Common myeloid progenitor, CD34-positive (primary cell): ENCODE data around the gene PYROXD2.

ENCODE experiments used
- CTCF ChIA-PET: fragments of 350-600 bp; sonication (Branson Sonifier 250); formaldehyde crosslinking; loops from one replicate; lab custom pipeline; 2021; ENCODE audit warnings: antibody characterized with exemption; lab: Charles Lee
- POLR2A ChIA-PET: fragments of 350-600 bp; sonication (Branson Sonifier 250); formaldehyde crosslinking; loops from one replicate; lab custom pipeline; 2021; ENCODE audit warnings: antibody characterized with exemption; lab: Charles Lee
- DNase-seq, 3 donors: peaks; one replicate each; pipeline versions ENCODE4 v3.0.0 to v3.0.0-alpha.2; 2013
- H3K27ac ChIP-seq, 2 experiments: 1 replicate in 1 of 2; 2 replicates in 1 of 2; pipeline ENCODE4 v1.7.0; 2013; ENCODE audit warnings: inconsistent platforms in 2 of 2, low read length in 2 of 2, mild to moderate bottlenecking in 2 of 2, low read depth in 1 of 2, moderate library complexity in 1 of 2; ENCODE audit not compliant: severe bottlenecking in 2 of 2, insufficient read depth in 1 of 2, poor library complexity in 1 of 2
- H3K27me3 ChIP-seq, 5 experiments: replicated peaks in 2 of 5; 1 replicate in 3 of 5; 2 replicates in 2 of 5; pipeline versions ENCODE4 v1.6.1 to v1.7.0; 2013; ENCODE audit warnings: low read length in 4 of 5, mild to moderate bottlenecking in 2 of 5, moderate library complexity in 2 of 5, inconsistent platforms in 1 of 5; ENCODE audit not compliant: insufficient read depth in 5 of 5, control insufficient read depth in 4 of 5
- H3K36me3 ChIP-seq, 4 experiments: 1 replicate in 2 of 4; 2 replicates in 2 of 4; pipeline versions ENCODE4 v1.6.1 to v1.7.0; 2013; ENCODE audit warnings: low read length in 3 of 4, control low read depth in 1 of 4, mild to moderate bottlenecking in 1 of 4; ENCODE audit not compliant: control insufficient read depth in 4 of 4, insufficient read depth in 4 of 4
- H3K4me1 ChIP-seq, 4 experiments: 1 replicate in 3 of 4; 2 replicates in 1 of 4; pipeline versions ENCODE4 v1.6.1 to v1.7.1; 2013; ENCODE audit warnings: low read length in 3 of 4, mild to moderate bottlenecking in 3 of 4, control low read depth in 1 of 4, inconsistent platforms in 1 of 4, moderate library complexity in 1 of 4; ENCODE audit not compliant: control insufficient read depth in 4 of 4, insufficient read depth in 4 of 4; ENCODE audit errors: control extremely low read depth in 1 of 4
- H3K4me3 ChIP-seq, 7 experiments: 1 replicate in 4 of 7; 2 replicates in 3 of 7; pipeline versions ENCODE4 v1.5.1 to v1.7.0; 2013; ENCODE audit warnings: mild to moderate bottlenecking in 7 of 7, low read length in 6 of 7, moderate library complexity in 6 of 7, inconsistent platforms in 2 of 7, low read depth in 2 of 7, control low read depth in 1 of 7; ENCODE audit not compliant: insufficient read depth in 4 of 7, control insufficient read depth in 1 of 7; ENCODE audit errors: extremely low read depth in 1 of 7
- H3K9me3 ChIP-seq, 5 experiments: 1 replicate in 4 of 5; 2 replicates in 1 of 5; pipeline versions ENCODE4 v1.6.1 to v1.7.1; 2013; ENCODE audit warnings: low read length in 4 of 5, mild to moderate bottlenecking in 2 of 5, inconsistent platforms in 1 of 5, low read depth in 1 of 5, moderate library complexity in 1 of 5; ENCODE audit not compliant: control insufficient read depth in 4 of 5, insufficient read depth in 2 of 5; ENCODE audit errors: control extremely low read depth in 1 of 5
- WGBS: methylation state at CpG from one replicate; pipeline ENCODE4 v1.1.5; 2013; ENCODE audit not compliant: insufficient coverage; 5-methylcytosine and 5-hydroxymethylcytosine counted together

The PYROXD2 gene

DNA sequence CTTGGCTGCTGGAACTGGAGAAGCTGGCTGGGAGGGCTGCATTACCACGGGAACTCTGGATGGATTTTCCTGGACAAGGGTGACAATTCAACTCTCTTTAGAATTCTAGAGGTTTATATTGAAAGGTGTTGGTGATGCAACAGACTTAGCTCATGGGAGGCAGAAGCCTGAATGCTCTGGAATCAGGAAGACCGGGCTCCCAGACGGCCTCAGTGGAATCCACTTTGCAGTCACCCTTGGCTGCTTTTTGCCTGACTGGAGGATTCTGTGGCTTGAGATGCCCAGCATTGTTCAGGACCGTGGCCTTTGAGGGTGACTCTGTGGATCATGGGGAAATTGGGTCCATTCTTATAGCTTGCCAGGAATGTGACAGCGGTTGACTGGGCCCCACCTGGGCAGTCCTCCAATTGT, 32.3 kb downstream of the PYROXD2 start:
- H3K27ac ChIP-seq = no peak overlapping the region
- peaks cover 0 to under 1% (median 0%) of the 10 kb centered on the region in 5 experiments for H3K9me3 ChIP-seq
- no peak for DNase-seq
- CTCF ChIA-PET = no interaction called here
- no peaks in the 10 kb centered on the region for H3K4me1 ChIP-seq
- no peaks in the 10 kb centered on the region for H3K27me3 ChIP-seq
- 97% methylated on average over 5 of the region's 5 CpGs for WGBS
- POLR2A ChIA-PET = no interaction called here
- peaks cover 0 to 4% (median 0%) of the 10 kb centered on the region in 4 experiments for H3K36me3 ChIP-seq
- no peak overlapping the region for H3K4me3 ChIP-seq

DNA sequence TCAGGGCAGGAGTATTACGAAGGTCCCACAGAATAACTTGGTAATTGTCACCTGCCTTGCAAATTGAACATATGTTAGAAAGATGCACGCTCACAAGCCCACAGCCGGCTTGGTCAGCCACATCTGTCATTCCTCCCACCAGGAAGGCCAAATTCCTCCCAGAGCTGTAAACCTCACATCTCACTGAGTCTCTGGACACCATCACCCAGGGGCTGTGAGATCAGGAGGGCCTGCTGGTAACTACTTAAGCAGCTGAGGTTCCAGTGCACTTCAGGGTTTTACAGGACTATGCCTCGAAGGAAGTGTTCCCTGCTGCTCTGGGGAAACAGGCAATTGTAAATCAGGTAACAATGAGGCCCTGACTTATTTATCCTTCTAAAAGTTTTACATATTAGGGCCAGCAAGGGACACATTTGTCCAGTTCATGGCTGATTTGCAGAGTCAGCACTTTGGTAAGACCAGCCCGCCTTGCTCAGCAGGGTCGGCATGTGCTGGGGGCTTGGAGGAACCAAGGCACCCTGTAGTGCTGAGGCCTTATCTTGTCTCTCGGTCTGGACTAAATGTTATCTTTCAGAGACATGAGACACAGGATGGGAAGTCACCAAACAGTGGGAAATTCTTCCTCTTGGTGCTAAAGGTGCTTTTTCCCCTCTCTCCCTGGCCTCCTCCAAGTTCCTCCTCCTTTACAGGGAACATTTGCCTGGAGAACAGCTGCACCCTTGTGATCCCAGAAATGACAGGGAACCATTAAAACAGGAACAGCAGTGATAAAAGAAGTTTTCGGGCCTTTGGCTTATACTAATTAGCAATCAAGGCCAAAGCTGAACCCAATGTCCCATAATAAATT, 34.3 kb downstream of the PYROXD2 start:
- no peak overlapping the region for H3K4me3 ChIP-seq
- CTCF ChIA-PET = no interaction called here
- H3K27me3 ChIP-seq = no peaks in the 10 kb centered on the region
- H3K4me1 ChIP-seq = no peaks in the 10 kb centered on the region
- 100% methylated on average over 6 of the region's 8 CpGs for WGBS
- H3K9me3 ChIP-seq = peaks cover 0 to 5% (median 3%) of the 10 kb centered on the region in 5 experiments
- no peak overlapping the region for H3K27ac ChIP-seq
- DNase-seq = no peak
- POLR2A ChIA-PET = no interaction called here
- peaks cover 0 to 4% (median under 1%) of the 10 kb centered on the region in 4 experiments for H3K36me3 ChIP-seq

DNA sequence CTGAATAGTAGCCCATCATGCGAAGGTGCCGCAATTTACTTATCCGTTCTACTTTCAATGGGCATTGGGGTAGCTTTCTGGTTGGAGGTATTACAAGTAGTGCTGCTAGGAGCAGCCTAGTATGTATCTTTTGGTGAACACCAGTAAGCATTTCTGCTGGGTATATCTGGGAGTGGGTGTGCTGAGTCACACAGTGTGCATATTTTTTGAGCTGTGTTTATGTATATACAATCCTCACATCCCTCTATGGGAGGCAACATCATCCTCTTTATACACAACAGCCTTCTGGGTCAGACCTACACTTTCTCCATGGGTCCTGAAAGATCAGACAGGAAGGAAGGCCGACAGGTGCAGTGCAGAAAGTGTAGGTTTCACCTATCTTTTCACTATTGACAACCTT, 36.3 kb downstream of the PYROXD2 start:
- POLR2A ChIA-PET = no interaction called here
- CTCF ChIA-PET = no interaction called here
- no peak overlapping the region for H3K4me3 ChIP-seq
- H3K9me3 ChIP-seq = peaks cover 0 to 5% (median 3%) of the 10 kb centered on the region in 5 experiments
- no peak overlapping the region for H3K27ac ChIP-seq
- DNase-seq = no peak
- H3K36me3 ChIP-seq = peaks cover 0 to 3% (median under 1%) of the 10 kb centered on the region in 4 experiments
- no peaks in the 10 kb centered on the region for H3K4me1 ChIP-seq
- WGBS = 88% methylated on average over 4 of the region's 4 CpGs
- peaks cover 0 to 3% (median 0%) of the 10 kb centered on the region in 5 experiments for H3K27me3 ChIP-seq

DNA sequence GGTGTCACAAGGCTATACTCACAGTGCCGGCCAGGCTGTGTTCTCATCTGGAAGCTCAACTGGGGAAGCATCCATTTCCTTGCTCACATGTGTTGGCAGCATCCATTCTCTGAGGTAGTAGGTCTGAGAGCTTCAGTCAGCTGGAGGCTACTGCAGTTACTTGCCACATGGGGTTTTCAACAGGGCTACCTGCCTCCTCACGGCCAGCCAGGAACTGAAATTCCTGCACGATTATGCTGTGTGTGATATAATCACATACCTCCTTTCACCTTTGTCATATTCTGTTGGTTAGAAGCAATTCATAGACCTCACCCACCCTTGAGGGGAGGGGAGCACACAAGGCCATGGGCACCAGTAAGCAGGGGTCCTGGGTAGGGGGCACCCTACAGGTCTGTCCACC, 37.4 kb downstream of the PYROXD2 start:
- POLR2A ChIA-PET = no interaction called here
- Histone ChIP-seq H3K9me3 (peaks cover 0 to 5% (median 3%) of the 10 kb centered on the region in 5 experiments), H3K27me3 (peaks cover 0 to 4% (median 0%) of the 10 kb centered on the region in 5 experiments), H3K4me3 (no peak overlapping the region), H3K4me1 (no peaks in the 10 kb centered on the region), H3K27ac (no peak overlapping the region), H3K36me3 (peaks cover 0 to 2% (median 0%) of the 10 kb centered on the region in 4 experiments)
- 92% methylated on average over 1 of the region's 3 CpGs for WGBS
- CTCF ChIA-PET = no interaction called here
- no peak for DNase-seq

GRCh38 chr10:98377001-98377400, 38.0 kb downstream of the PYROXD2 start:
- Histone ChIP-seq H3K4me3 (no peak overlapping the region), H3K9me3 (peaks cover 0 to 5% (median 3%) of the 10 kb centered on the region in 5 experiments), H3K27ac (no peak overlapping the region), H3K27me3 (peaks cover 0 to 4% (median 0%) of the 10 kb centered on the region in 5 experiments), H3K36me3 (peaks cover 0 to 2% (median 0%) of the 10 kb centered on the region in 4 experiments), H3K4me1 (no peaks in the 10 kb centered on the region)
- DNase-seq = no peak
- WGBS = 89% methylated on average over 1 of the region's 2 CpGs
- ChIA-PET CTCF (no interaction called here), POLR2A (no interaction called here)

GRCh38 chr10:98376485-98376884, 38.5 kb downstream of the PYROXD2 start:
- Histone ChIP-seq H3K4me3 (no peak overlapping the region), H3K4me1 (no peaks in the 10 kb centered on the region), H3K27ac (no peak overlapping the region), H3K27me3 (peaks cover 0 to 4% (median 0%) of the 10 kb centered on the region in 5 experiments), H3K9me3 (peaks cover 0 to 5% (median 3%) of the 10 kb centered on the region in 5 experiments), H3K36me3 (peaks cover 0 to 2% (median 0%) of the 10 kb centered on the region in 4 experiments)
- POLR2A ChIA-PET = no interaction called here
- WGBS = no CpG with 5 or more reads among the region's 1 CpG
- CTCF ChIA-PET = no interaction called here
- peak in 2 of 3 donors; percentile 5 to 18 for DNase-seq
